ENCODE measurements around the gene PTGFRN.

DNA sequence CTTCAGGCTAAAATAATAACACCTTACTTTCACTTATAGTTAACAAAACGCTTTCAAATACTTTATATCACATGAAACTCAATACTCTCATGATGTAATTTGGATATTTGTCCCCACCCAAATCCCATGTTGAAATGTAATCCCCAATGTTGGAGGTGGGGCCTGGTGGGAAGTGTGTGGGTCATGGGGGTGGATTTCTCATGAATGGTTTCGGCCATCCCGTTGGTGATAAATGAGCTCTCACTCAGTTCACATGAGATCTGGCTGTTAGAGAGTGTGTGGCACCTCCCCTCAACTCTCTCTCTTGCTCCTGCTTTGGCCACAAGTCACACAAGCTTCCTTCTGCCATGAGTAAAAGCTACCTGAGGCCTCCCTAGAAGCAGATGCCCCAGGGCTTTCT is 22.5 kb upstream of the PTGFRN start:
- TF ChIP-seq, protein P1, sequence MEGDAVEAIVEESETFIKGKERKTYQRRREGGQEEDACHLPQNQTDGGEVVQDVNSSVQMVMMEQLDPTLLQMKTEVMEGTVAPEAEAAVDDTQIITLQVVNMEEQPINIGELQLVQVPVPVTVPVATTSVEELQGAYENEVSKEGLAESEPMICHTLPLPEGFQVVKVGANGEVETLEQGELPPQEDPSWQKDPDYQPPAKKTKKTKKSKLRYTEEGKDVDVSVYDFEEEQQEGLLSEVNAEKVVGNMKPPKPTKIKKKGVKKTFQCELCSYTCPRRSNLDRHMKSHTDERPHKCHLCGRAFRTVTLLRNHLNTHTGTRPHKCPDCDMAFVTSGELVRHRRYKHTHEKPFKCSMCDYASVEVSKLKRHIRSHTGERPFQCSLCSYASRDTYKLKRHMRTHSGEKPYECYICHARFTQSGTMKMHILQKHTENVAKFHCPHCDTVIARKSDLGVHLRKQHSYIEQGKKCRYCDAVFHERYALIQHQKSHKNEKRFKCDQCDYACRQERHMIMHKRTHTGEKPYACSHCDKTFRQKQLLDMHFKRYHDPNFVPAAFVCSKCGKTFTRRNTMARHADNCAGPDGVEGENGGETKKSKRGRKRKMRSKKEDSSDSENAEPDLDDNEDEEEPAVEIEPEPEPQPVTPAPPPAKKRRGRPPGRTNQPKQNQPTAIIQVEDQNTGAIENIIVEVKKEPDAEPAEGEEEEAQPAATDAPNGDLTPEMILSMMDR (IDR thresholded peaks at IDR 0.05; ENCODE audit: insufficient read depth, low read length, poor library complexity, severe bottlenecking) = no peak
- TF ChIP-seq EZH2phosphoT487 (conservative IDR thresholded peaks at IDR 0.05; ENCODE audit: low read length) = no peak
